Central memory CD4-positive, alpha-beta T cell (primary cell): ENCODE data around the gene KCNAB1.
"Not testable (repeated sequence)": the region's sequence is repeated elsewhere in the genome, so short reads cannot be mapped to it uniquely, and the experiment has no call there.

Experiments
- DNase-seq: peaks from one replicate; pipeline ENCODE4 v3.0.0; 2022

The KCNAB1 gene

GRCh38 chr3:156176629-156177210 is 56.3 kb downstream of the KCNAB1 start:
- DNase-seq: no peak

GRCh38 chr3:156180077-156180476 is 59.7 kb downstream of the KCNAB1 start:
- no peak for DNase-seq

GRCh38 chr3:156181509-156181908 is 61.1 kb downstream of the KCNAB1 start:
- DNase-seq: no peak

GRCh38 chr3:156183396-156183795 is 63.0 kb downstream of the KCNAB1 start:
- no peak for DNase-seq

- DNase-seq: no peak
Measured at GRCh38 chr3:156184156-156184555, 63.8 kb downstream of the KCNAB1 start.

GRCh38 chr3:156187146-156187769 is 66.9 kb downstream of the KCNAB1 start:
- DNase-seq: no peak

- DNase-seq: no peak
Measured at GRCh38 chr3:156188757-156189156, 68.4 kb downstream of the KCNAB1 start.

- DNase-seq: no peak
Measured at GRCh38 chr3:156189927-156190326, 69.5 kb downstream of the KCNAB1 start.

- DNase-seq: not testable (repeated sequence)
Measured at GRCh38 chr3:156194945-156195344, 74.6 kb downstream of the KCNAB1 start.

- DNase-seq: not testable (repeated sequence)
Measured at GRCh38 chr3:156197152-156197551, 76.8 kb downstream of the KCNAB1 start.

GRCh38 chr3:156201411-156202405 is 81.3 kb downstream of the KCNAB1 start:
- DNase-seq: no peak

GRCh38 chr3:156206157-156206556 is 85.8 kb downstream of the KCNAB1 start:
- DNase-seq: no peak

- no peak for DNase-seq
Measured at GRCh38 chr3:156207802-156208685, 87.7 kb downstream of the KCNAB1 start.

- no peak for DNase-seq
Measured at GRCh38 chr3:156209631-156210335, 89.4 kb downstream of the KCNAB1 start.

- no peak for DNase-seq
Measured at GRCh38 chr3:156211583-156211982, 91.2 kb downstream of the KCNAB1 start.

- no peak for DNase-seq
Measured at GRCh38 chr3:156214676-156215075, 94.3 kb downstream of the KCNAB1 start.

- DNase-seq: no peak
Measured at GRCh38 chr3:156215751-156216150, 95.4 kb downstream of the KCNAB1 start.

GRCh38 chr3:156216216-156216615 is 95.8 kb downstream of the KCNAB1 start:
- DNase-seq: no peak

- DNase-seq: no peak
Measured at GRCh38 chr3:156216852-156217251, 96.5 kb downstream of the KCNAB1 start.

- DNase-seq: no peak
Measured at GRCh38 chr3:156217674-156218352, 97.4 kb downstream of the KCNAB1 start.

GRCh38 chr3:156218353-156218744 is 98.0 kb downstream of the KCNAB1 start:
- DNase-seq: no peak
